A673 (cell line): ENCODE data around the gene CCDC197.

Source experiments
- EZH2 ChIP-seq: fragments of 200-600 bp; sonication (generic); IDR thresholded peaks from 2 replicates; pipeline ENCODE4 v1.6.1; 2017; ENCODE audit warnings: borderline replicate concordance, low read depth, mild to moderate bottlenecking, mixed read lengths, antibody characterized with exemption, low read length; ENCODE audit not compliant: poor library complexity, severe bottlenecking
- TF ChIP-seq, protein P1 (sequence below): fragments of 300-800, 200-600 bp; sonication (generic); conservative IDR thresholded peaks from 2 replicates; pipeline ENCODE4 v1.5.1; 2017; ENCODE audit warnings: low read depth, mild to moderate bottlenecking, antibody characterized with exemption, low read length, moderate library complexity, mixed read lengths

DNA sequence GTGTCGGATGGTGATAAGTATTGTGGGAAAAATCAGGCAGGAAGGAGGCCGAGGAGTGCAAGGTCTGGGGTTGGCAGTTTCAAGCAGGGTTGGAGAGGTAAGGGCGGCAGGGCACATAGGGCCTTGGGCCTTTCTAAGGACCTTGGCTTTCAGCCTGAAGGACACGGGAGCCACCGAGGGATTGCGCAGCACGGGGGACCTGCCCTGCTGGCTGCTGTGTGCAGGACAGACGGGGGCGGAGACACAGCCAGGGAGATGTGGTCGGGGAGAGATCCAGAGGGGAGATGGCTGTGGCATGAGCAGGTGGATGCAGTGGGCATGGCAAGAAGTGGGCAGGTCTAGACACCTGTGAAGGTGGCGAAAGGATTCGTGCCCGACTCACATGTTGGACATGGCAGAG lies 43.7 kb downstream of the CCDC197 start:
- no peak for TF ChIP-seq EZH2
- TF ChIP-seq, protein P1, sequence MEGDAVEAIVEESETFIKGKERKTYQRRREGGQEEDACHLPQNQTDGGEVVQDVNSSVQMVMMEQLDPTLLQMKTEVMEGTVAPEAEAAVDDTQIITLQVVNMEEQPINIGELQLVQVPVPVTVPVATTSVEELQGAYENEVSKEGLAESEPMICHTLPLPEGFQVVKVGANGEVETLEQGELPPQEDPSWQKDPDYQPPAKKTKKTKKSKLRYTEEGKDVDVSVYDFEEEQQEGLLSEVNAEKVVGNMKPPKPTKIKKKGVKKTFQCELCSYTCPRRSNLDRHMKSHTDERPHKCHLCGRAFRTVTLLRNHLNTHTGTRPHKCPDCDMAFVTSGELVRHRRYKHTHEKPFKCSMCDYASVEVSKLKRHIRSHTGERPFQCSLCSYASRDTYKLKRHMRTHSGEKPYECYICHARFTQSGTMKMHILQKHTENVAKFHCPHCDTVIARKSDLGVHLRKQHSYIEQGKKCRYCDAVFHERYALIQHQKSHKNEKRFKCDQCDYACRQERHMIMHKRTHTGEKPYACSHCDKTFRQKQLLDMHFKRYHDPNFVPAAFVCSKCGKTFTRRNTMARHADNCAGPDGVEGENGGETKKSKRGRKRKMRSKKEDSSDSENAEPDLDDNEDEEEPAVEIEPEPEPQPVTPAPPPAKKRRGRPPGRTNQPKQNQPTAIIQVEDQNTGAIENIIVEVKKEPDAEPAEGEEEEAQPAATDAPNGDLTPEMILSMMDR, result no peak
